NCI-H526 (cell line): ENCODE measurements around the gene PCNX2.
"Not testable (repeated sequence)": the region's sequence is repeated elsewhere in the genome, so short reads cannot be mapped to it uniquely, and the experiment has no call there.

Source experiments
- DNase-seq, 2 experiments: peaks; one replicate each; lab custom pipeline; 2025; lab: John Stamatoyannopoulos, UW

Gene PCNX2

GRCh38 chr1:233006541-233006973 lies 289.0 kb downstream of the PCNX2 start:
- peak; percentile 64 to 68 for DNase-seq

DNA sequence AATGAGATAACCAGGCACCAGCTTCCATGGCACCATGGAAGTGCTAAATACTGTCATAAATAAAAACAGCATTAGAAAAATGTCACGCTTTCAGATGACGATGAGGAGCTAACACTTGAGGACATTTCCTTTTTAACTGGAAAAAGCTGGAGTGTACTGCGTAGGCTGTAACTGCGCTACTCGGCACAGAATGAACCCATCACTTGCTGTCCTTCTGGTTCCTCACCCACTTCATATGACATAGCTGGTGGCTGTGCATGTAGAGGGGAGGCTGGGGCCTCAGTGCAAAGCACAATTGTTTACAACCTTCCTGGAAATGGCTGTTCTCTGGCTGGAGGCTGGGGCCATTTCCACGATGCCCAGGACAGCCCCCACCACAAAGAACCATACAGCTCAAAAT lies 289.4 kb downstream of the PCNX2 start:
- peak in 1 of 2 experiments; percentile 39 for DNase-seq

GRCh38 chr1:233005703-233006102 lies 289.8 kb downstream of the PCNX2 start:
- DNase-seq, result no peak

GRCh38 chr1:233005156-233005555 lies 290.4 kb downstream of the PCNX2 start:
- DNase-seq, result peak in 1 of 2 experiments; percentile 10

DNA sequence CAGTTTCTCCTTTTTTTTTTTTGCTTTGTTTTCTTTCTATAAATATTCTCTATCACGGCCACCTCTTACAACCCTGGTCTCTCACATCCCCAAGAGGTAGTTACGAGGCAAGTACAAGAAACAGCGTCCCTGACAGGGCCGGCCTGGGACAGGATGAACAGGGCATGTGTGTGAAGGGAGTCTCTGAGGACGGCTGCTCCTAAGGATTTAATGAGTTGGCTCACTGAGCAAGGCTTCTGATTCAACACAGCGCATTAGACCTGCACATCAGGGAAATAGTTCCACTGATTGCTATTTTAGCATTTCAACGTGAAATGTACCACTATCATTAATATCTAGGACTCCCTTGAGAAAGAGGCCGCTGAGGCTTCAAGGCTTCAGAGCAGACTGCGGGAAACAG lies 291.1 kb downstream of the PCNX2 start:
- no peak for DNase-seq

DNA sequence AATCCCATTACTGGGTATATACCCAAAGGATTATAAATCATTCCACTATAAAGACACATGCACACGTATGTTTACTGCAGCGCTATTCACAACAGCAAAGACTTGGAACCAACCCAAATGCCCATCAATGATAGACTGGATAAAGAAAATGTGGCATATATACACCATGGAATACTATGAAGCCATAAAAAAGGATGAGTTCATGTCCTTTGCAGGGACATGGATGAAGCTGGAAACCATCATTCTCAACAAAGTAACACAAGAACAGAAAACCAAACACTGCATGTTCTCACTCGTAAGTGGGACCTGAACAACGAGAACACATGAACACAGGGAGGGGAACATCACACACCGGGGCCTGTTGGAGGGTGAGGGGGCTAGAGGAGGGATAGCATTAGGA lies 291.9 kb downstream of the PCNX2 start:
- DNase-seq, result not testable (repeated sequence)

DNA sequence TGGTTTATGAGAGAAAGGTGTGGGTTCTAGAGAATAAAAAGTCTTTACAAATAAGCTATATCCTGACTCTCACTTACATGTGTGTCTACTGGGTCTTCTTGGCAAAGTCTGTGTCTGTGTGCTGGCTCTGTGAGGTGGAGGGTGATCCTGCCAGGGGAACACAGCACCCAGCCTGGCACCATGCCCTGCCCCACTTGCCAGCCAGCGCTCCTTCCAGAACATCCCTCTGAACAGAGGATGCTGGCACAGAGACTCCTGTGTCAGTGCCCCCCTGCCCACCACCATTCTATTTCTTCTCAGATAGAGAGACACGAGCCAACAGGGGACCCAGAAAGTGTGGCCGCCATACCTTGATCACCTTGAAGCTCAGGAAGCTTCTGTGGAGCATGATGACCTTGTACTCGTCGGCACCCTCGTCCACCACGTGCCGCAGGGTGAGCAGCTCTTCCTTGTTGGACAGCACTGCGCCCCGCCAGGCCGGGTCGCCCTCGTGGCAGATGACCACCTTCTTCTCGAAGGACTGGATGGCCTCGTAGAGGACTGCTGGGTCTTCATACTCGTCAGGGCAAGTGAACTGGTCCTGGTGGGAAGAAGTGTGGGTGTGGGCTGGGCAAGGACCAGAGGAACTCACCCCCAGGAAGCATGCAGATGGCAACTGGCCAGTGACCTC lies 295.4 kb downstream of the PCNX2 start:
- DNase-seq, result no peak

DNA sequence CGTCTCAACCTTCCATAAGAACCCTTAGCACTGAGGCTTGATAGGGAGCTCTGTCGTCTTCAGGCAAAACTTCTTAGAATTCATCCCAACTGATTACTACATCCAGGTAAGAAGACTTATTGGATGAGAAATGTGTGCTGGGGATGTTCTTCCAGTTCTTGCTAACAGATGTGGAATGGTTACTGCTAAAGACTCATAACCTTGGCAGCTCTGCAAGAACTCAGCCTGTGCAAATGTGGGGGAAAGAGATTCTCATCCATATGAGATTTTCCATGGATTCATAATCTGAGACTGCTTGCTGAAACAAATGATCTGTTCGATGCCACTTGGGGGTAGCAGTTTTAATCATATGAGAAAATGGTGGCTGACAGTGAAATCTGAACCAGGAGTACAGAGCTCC lies 296.9 kb downstream of the PCNX2 start:
- no peak for DNase-seq

GRCh38 chr1:232998138-232998537 lies 297.4 kb downstream of the PCNX2 start:
- DNase-seq, result no peak

DNA sequence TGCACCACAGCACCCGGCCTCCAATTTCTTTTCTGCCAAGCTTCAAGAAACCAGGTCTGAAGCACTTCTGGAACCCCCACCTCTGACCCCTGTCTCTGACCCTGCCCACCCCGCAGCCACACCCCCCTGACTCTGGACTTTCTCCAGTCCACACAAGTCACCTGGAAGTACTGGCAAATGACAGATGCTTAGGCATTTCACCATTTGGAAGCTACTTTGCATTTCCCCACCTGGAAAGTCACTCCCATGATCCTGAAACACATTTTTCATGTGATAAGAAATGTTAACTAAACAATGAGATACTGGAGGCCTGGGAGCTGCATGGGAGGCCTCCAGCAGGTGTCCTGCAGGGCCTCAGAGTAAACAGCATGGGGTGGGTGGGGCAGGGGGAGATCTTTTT lies 299.4 kb downstream of the PCNX2 start:
- DNase-seq, result peak; percentile 34 to 63

DNA sequence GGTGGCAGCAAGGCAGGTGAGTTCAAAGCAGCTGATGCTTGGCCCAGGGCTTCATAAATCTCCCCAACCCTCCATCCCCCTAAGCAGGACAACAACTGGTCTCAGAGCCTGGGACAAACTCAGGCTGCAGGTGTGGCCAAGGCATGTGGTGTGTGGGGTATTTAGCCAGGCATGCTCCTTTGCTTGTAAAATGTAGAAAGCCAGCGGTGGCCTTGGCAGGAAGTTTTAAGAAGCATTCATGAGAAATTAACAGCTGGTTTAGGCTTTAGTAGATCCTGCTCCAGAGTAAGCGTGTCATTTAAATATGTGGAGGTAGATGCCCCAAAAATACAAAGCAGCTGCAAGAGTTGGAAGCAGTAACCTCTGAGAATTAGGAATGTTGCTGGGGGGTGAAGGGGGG lies 300.3 kb downstream of the PCNX2 start:
- no peak for DNase-seq

DNA sequence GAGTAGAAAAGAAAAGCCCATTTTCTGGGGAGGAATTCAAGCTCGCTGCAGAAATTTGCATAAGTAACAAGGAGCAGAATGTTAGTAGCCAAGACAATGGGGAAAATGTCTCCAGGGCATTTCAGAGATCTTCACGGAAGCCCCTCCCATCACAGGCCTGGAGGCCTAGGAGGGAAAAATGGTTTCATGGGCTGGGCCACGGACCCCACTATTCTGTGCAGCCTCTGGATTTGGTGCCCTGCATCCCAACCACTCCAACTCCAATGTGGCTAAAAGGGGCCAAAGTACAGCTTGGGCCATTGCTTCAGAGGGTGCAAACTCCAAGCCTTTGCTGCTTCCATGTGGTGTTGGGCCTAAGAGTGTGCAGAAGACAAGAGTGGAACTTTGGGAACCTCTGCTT lies 302.0 kb downstream of the PCNX2 start:
- no peak for DNase-seq

GRCh38 chr1:232992227-232992626 lies 303.3 kb downstream of the PCNX2 start:
- DNase-seq, result no peak

DNA sequence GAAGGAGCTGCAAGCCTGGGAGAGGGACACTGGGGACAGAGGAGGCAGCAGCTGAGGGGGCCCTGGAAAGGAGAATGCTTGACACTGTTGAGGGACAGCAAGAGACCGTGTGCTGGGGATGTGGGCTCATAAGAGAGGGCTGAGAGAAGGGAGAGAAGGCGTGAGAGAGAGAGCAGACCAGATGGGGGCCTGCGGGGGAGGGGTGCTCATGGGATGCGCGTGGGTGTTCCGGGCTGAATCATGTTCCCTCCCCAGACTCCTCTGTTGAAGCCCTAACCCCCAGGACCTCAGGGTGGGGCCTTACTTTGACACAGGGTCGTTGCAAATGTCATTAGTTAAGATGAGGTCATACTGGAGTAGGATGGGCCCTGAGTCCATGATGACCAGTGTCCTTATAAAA lies 304.3 kb downstream of the PCNX2 start:
- DNase-seq, result no peak

DNA sequence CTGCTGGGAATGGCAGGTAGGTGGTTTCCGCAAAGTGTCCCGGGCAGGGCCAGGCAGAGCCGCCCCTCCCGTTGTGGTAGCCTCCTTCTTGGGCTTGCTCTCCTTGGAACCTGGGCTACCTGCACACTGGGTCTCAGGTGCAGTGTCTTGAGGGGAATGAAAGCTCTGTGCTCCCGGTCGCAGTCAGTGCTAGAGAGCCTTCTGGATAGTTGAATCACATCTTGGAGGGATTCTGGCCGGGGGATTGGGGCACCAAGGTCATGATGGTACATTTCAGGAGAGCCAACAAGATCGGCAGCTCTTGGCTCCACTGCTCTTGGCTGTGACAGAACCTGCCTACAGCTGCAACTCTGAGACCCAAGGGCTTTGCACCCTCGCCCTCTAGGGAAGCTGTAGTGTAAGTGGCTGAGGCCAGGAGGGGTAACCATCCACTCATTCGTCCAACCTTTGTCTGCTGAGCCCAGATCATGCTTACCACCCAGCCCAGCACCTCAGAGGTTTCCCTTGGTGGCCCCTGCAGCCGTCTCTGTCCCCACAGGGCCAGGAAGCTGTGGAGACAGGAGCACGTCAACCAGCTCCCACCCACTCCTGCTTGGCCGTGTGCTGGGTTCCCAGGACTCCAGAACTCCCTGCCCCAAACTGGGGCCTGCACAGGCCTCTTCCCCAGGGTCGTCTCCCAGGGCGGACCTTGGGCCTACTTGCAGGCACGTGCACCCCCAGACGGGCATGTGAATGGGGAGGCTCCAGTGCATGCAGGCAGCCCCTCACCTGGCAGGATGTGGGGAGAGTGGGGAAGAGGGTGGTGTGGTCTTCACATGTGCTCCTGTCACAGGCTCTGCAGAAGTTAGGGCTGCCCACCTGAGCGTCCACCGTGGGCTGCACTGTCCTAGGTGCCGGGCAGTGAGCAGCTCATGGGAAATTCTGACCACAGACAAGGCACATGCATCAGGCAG lies 305.1 kb downstream of the PCNX2 start:
- DNase-seq, result no peak

- DNase-seq, result no peak
Measured at GRCh38 chr1:232988572-232989040, 306.9 kb downstream of the PCNX2 start.

GRCh38 chr1:232987774-232988140 lies 307.8 kb downstream of the PCNX2 start:
- no peak for DNase-seq

- DNase-seq, result no peak
Measured at GRCh38 chr1:232987046-232987773, 308.3 kb downstream of the PCNX2 start.

- DNase-seq, result no peak
Measured at GRCh38 chr1:232986527-232986922, 309.0 kb downstream of the PCNX2 start.

DNA sequence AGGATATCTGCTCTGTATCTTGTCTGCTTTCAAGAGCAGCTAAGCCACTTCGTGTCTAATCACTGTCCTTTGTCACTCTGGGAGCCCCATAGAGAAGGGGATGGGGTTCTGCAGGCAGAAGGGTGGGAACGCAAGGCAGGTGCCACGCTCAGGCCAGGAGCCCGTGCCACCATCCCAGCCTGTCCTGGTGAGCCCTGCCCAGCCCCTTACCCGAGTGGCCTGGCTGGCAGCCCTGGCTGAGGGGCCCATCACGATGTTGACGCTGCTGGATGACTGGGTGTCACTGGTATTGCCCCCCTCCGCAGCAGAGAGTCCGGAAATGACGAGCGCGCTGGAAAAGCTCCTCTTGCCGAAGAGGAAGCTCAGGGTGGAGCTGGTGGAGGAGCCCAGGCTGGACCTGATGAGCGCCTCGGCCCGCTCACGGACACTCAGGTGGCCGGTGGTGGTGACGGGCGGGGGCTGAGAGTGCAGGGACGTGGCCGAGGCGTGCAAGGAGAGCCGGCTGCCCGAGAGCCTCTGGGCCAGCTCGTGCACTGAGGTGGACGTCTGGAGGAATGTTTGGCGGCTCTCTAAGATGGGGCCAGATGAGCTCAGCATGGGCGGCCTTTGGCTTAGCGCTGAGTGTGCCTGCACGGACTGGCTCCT lies 309.5 kb downstream of the PCNX2 start:
- no peak for DNase-seq

GRCh38 chr1:232984577-232985425 lies 310.7 kb downstream of the PCNX2 start:
- DNase-seq, result no peak
